ENCODE results near the gene NAPA.

Gene NAPA

GRCh38 chr19:47541518-47541917 is 26.7 kb upstream of the NAPA start:
- no peak overlapping the region for H3K4me3 ChIP-seq (ENCODE audit: low read length)
- no peak overlapping the region for H3K27ac ChIP-seq (ENCODE audit: low read length)
- no peaks in the 10 kb centered on the region for H3K4me1 ChIP-seq (ENCODE audit: insufficient read depth, low read length)
- no peaks in the 10 kb centered on the region for H3K36me3 ChIP-seq (ENCODE audit: insufficient read depth, low read depth, low read length)
- no peak overlapping the region for H3K9ac ChIP-seq (ENCODE audit: low read depth, low read length)
- H3K9me3 ChIP-seq (ENCODE audit: insufficient read depth, low read depth, low read length) = no peaks in the 10 kb centered on the region
- no peaks in the 10 kb centered on the region for H3K27me3 ChIP-seq (ENCODE audit: insufficient read depth, low read length)

DNA sequence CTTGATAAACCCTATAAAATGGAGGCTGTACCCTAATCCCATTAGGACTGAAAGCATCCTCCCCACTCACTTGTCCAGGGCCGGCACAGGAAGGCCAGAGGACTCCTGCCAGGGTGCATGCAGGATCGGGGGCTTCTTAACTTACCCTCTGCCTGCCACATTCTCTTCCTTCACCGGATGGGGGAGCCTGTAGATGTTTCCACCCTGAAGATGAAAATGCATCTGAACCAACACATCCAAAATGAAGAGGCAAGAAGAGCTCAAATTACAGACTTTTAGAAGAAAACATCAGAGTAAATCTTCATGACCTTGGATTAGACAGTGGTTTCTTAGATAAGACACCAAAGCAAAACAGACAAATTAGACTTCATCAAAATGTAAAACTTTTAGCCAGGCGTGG is 25.9 kb upstream of the NAPA start:
- H3K4me1 ChIP-seq (ENCODE audit: insufficient read depth, low read length) = no peaks in the 10 kb centered on the region
- no peaks in the 10 kb centered on the region for H3K36me3 ChIP-seq (ENCODE audit: insufficient read depth, low read depth, low read length)
- H3K27me3 ChIP-seq (ENCODE audit: insufficient read depth, low read length) = no peaks in the 10 kb centered on the region
- no peak overlapping the region for H3K4me3 ChIP-seq (ENCODE audit: low read length)
- no peak overlapping the region for H3K9ac ChIP-seq (ENCODE audit: low read depth, low read length)
- no peaks in the 10 kb centered on the region for H3K9me3 ChIP-seq (ENCODE audit: insufficient read depth, low read depth, low read length)
- no peak overlapping the region for H3K27ac ChIP-seq (ENCODE audit: low read length)

GRCh38 chr19:47539747-47540311 is 25.0 kb upstream of the NAPA start:
- Histone ChIP-seq H3K36me3 (ENCODE audit: insufficient read depth, low read depth, low read length) (no peaks in the 10 kb centered on the region), H3K4me1 (ENCODE audit: insufficient read depth, low read length) (no peaks in the 10 kb centered on the region), H3K9me3 (ENCODE audit: insufficient read depth, low read depth, low read length) (no peaks in the 10 kb centered on the region), H3K9ac (ENCODE audit: low read depth, low read length) (no peak overlapping the region), H3K4me3 (ENCODE audit: low read length) (no peak overlapping the region), H3K27ac (ENCODE audit: low read length) (no peak overlapping the region), H3K27me3 (ENCODE audit: insufficient read depth, low read length) (no peaks in the 10 kb centered on the region)

DNA sequence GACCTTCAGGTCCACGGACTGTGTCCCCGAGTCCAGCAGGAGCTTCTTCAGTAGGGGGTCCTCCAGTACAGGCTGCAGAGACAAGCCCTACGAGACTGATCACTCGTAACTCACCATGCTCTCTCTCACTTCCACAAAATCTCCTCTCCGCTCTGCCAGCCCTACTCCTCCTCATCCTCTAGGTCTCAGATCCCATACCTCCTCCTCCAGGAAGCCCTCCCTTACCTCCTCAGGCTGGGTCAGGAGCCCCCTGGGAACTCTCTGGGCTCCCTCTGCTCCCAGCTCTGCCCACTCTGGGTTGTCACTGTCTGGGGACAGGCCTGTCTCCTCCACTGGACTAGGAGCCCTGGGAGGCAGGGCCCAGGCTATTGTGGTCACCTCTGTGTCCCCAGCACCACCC is 23.9 kb upstream of the NAPA start:
- Histone ChIP-seq H3K4me3 (ENCODE audit: low read length) (no peak overlapping the region), H3K27ac (ENCODE audit: low read length) (no peak overlapping the region), H3K9ac (ENCODE audit: low read depth, low read length) (no peak overlapping the region), H3K9me3 (ENCODE audit: insufficient read depth, low read depth, low read length) (no peaks in the 10 kb centered on the region), H3K4me1 (ENCODE audit: insufficient read depth, low read length) (no peaks in the 10 kb centered on the region), H3K36me3 (ENCODE audit: insufficient read depth, low read depth, low read length) (no peaks in the 10 kb centered on the region), H3K27me3 (ENCODE audit: insufficient read depth, low read length) (no peaks in the 10 kb centered on the region)

GRCh38 chr19:47537493-47537892 is 22.6 kb upstream of the NAPA start:
- Histone ChIP-seq H3K4me1 (ENCODE audit: insufficient read depth, low read length) (no peaks in the 10 kb centered on the region), H3K9ac (ENCODE audit: low read depth, low read length) (no peak overlapping the region), H3K27me3 (ENCODE audit: insufficient read depth, low read length) (no peaks in the 10 kb centered on the region), H3K27ac (ENCODE audit: low read length) (no peak overlapping the region), H3K36me3 (ENCODE audit: insufficient read depth, low read depth, low read length) (no peaks in the 10 kb centered on the region), H3K9me3 (ENCODE audit: insufficient read depth, low read depth, low read length) (no peaks in the 10 kb centered on the region), H3K4me3 (ENCODE audit: low read length) (no peak overlapping the region)

GRCh38 chr19:47534628-47535027 is 19.8 kb upstream of the NAPA start:
- H3K9ac ChIP-seq (ENCODE audit: low read depth, low read length) = no peak overlapping the region
- H3K27me3 ChIP-seq (ENCODE audit: insufficient read depth, low read length) = no peaks in the 10 kb centered on the region
- no peak overlapping the region for H3K27ac ChIP-seq (ENCODE audit: low read length)
- no peaks in the 10 kb centered on the region for H3K36me3 ChIP-seq (ENCODE audit: insufficient read depth, low read depth, low read length)
- no peaks in the 10 kb centered on the region for H3K9me3 ChIP-seq (ENCODE audit: insufficient read depth, low read depth, low read length)
- H3K4me3 ChIP-seq (ENCODE audit: low read length) = no peak overlapping the region
- H3K4me1 ChIP-seq (ENCODE audit: insufficient read depth, low read length) = no peaks in the 10 kb centered on the region

DNA sequence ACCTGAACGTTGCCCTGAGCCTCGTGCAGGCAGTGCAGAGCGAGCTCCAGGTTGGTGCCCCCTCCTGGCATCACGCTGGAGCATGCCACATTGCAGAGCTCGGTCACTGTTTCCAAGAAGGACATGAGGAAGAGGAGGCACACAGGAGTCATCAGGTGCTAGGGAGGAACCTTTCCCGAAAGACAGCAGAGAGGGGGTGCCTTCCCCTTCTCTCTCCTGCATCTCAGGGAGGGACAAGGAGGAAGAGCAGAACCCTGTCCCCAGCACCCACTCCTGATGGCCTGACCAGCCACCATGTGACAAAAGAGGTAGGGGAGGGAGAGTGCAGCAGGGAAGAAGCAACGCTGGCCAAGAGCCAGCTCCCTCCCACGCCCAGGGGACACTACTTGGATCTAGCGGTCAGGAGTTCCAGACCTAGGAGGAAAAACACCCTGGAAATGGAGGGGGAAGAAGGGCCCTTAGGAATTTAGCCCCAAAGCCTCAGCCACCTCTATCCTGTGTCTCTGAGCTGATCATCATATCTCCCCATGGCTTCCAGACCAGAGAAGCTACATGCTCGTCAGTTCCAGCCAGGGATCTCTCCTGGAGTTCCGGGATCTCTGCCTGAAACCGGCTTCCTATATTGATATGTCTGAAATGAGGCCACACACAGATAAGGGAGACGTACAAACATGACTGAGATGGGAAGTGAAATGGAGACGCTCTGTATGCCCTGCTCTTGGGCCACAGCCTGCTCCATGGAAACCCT is 17.0 kb upstream of the NAPA start:
- no peaks in the 10 kb centered on the region for H3K9me3 ChIP-seq (ENCODE audit: insufficient read depth, low read depth, low read length)
- H3K36me3 ChIP-seq (ENCODE audit: insufficient read depth, low read depth, low read length) = no peaks in the 10 kb centered on the region
- no peak overlapping the region for H3K9ac ChIP-seq (ENCODE audit: low read depth, low read length)
- no peaks in the 10 kb centered on the region for H3K4me1 ChIP-seq (ENCODE audit: insufficient read depth, low read length)
- no peak overlapping the region for H3K27ac ChIP-seq (ENCODE audit: low read length)
- no peaks in the 10 kb centered on the region for H3K27me3 ChIP-seq (ENCODE audit: insufficient read depth, low read length)
- no peak overlapping the region for H3K4me3 ChIP-seq (ENCODE audit: low read length)

- Histone ChIP-seq H3K9ac (ENCODE audit: low read depth, low read length) (no peak overlapping the region), H3K27ac (ENCODE audit: low read length) (no peak overlapping the region), H3K27me3 (ENCODE audit: insufficient read depth, low read length) (no peaks in the 10 kb centered on the region), H3K4me1 (ENCODE audit: insufficient read depth, low read length) (no peaks in the 10 kb centered on the region), H3K9me3 (ENCODE audit: insufficient read depth, low read depth, low read length) (no peaks in the 10 kb centered on the region), H3K36me3 (ENCODE audit: insufficient read depth, low read depth, low read length) (no peaks in the 10 kb centered on the region), H3K4me3 (ENCODE audit: low read length) (no peak overlapping the region)
Measured at GRCh38 chr19:47529018-47529742, 14.3 kb upstream of the NAPA start.

GRCh38 chr19:47526798-47527197 is 11.9 kb upstream of the NAPA start:
- Histone ChIP-seq H3K36me3 (ENCODE audit: insufficient read depth, low read depth, low read length) (no peaks in the 10 kb centered on the region), H3K27ac (ENCODE audit: low read length) (no peak overlapping the region), H3K9ac (ENCODE audit: low read depth, low read length) (no peak overlapping the region), H3K4me1 (ENCODE audit: insufficient read depth, low read length) (no peaks in the 10 kb centered on the region), H3K4me3 (ENCODE audit: low read length) (no peak overlapping the region), H3K9me3 (ENCODE audit: insufficient read depth, low read depth, low read length) (no peaks in the 10 kb centered on the region), H3K27me3 (ENCODE audit: insufficient read depth, low read length) (no peaks in the 10 kb centered on the region)

DNA sequence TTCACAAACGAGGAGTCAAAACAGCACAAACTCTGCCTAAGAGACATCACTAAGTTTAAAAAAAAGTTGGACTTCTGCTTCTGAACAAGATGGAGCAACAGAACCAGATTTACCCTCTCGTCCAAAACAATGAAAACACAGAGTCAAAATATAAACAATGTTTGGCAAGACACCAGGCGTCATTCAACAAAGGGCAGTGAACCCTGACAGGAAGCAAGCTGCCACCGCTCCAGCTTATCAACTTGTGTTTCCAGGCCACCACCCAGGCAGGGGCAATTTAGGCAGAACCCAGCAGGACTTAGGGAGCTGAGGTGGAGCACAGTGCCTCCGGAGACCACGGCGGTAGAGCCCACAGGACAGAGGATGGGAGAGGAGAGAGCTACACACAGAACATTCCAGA is 8.6 kb upstream of the NAPA start:
- H3K9ac ChIP-seq (ENCODE audit: low read depth, low read length) = no peak overlapping the region
- H3K9me3 ChIP-seq (ENCODE audit: insufficient read depth, low read depth, low read length) = no peaks in the 10 kb centered on the region
- no peaks in the 10 kb centered on the region for H3K27me3 ChIP-seq (ENCODE audit: insufficient read depth, low read length)
- no peak overlapping the region for H3K4me3 ChIP-seq (ENCODE audit: low read length)
- H3K27ac ChIP-seq (ENCODE audit: low read length) = no peak overlapping the region
- H3K36me3 ChIP-seq (ENCODE audit: insufficient read depth, low read depth, low read length) = no peaks in the 10 kb centered on the region
- H3K4me1 ChIP-seq (ENCODE audit: insufficient read depth, low read length) = peaks cover 3% of the 10 kb centered on the region; the same call in 1 of the 2 replicates

GRCh38 chr19:47521473-47522180 is 6.8 kb upstream of the NAPA start:
- no peak overlapping the region for H3K9ac ChIP-seq (ENCODE audit: low read depth, low read length)

More at GRCh38 chr19:47521473-47522180, 6.8 kb upstream of the NAPA start:
- H3K36me3 ChIP-seq (ENCODE audit: insufficient read depth, low read depth, low read length) = no peaks in the 10 kb centered on the region
- peaks cover 3% of the 10 kb centered on the region; the same call in 1 of the 2 replicates for H3K4me1 ChIP-seq (ENCODE audit: insufficient read depth, low read length)
- H3K27me3 ChIP-seq (ENCODE audit: insufficient read depth, low read length) = no peaks in the 10 kb centered on the region
- H3K27ac ChIP-seq (ENCODE audit: low read length) = no peak overlapping the region
- H3K4me3 ChIP-seq (ENCODE audit: low read length) = no peak overlapping the region
- H3K9me3 ChIP-seq (ENCODE audit: insufficient read depth, low read depth, low read length) = no peaks in the 10 kb centered on the region
